OCI-M1 (cell line): ENCODE results near the gene P3H3.

Experiments used
- DNase-seq: peaks from one replicate; lab custom pipeline; 2025; lab: John Stamatoyannopoulos, UW

Gene P3H3

DNA sequence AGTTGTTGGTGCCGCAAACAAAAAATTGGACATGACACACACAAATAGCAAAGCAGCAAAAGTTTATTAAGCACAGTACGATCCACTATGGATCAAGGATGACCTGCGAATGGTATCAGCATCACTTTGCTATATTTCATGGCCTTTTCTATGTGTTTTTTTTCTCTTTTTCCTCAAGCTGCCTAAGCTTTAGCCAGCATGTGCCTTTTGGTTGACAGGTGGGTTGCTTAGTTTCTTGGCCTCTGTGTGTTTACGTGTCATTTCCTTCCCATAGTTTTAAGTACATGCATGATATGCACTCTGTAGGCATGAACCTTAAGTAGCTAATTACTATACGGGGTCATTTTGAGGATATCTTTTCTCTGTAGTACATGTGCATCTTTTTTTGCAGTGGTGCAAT lies 29.1 kb upstream of the P3H3 start:
- DNase-seq: no peak

DNA sequence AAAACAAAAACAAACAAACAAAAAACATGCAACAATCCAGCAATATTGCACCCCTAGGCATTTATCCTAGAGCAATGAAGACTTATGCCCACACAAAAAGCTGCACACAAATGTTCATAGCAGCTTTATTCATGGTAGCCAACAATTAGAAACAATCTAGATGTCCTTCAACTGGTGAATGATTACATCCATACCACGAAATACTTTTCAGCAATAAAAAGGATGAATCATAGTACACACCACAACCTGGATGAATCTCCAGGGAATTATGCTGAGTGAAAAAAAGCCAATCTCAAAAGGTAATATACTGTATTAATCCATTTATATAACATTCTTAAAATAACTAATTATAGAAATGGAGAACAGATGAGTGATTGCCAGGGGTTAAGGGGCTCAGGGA lies 21.0 kb upstream of the P3H3 start:
- no peak for DNase-seq

DNA sequence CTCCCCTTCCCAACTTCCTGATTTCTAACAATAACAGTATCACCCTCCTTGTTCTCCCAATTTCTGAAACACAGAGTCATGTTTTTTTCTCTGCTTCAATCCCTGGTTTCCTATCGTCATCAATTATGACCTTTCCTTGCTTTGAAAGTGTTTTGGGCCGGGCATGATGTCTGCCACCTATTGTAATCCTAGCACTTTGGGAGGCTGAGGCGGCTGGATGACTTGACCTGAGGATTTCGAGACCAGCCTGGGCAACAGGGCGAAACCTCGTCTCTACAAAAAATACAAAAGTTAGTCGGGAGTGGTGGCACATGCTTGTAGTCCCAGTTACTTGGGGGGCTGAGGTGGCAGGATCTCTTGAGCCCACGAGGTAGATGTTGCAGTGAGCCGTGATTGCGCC lies 19.2 kb upstream of the P3H3 start:
- no peak for DNase-seq

DNA sequence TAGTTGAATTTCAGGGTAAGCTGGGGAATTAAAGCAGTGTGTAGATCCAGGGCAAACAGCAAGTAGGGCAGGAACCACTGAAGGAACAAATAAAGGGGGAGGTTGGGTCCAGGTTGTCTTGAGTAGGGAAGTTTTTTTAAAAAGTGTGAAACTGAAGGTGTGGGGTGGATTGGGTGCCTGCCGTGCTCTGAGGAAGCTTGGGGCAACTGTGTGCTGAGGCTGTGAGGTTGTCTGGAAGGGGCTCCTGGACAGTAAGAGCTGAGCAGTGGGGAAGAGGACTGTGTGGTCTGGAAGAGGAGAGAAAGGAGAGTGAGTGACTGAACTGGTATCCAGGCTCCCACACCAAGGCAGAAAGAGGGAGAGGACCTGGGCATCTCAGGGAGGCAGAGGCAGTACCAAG lies 17.4 kb upstream of the P3H3 start:
- no peak for DNase-seq

DNA sequence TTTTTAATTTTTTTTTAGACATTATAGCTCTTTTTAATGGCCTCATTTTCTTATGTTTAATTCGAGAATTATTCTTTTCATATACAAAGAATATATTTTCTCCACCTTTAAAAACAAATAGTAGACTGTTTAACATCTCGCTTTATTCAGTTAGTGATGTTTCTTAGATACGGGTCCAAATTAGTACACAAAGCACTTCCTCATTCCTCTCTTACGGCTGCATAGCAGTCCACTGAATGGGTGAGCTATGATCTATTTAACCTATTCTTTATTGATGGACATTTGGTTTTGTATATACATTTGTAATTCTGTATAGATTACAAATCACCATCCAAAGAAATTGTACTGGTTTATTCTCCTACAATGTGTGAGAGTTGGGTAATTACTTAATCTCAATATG lies 14.8 kb upstream of the P3H3 start:
- no peak for DNase-seq

DNA sequence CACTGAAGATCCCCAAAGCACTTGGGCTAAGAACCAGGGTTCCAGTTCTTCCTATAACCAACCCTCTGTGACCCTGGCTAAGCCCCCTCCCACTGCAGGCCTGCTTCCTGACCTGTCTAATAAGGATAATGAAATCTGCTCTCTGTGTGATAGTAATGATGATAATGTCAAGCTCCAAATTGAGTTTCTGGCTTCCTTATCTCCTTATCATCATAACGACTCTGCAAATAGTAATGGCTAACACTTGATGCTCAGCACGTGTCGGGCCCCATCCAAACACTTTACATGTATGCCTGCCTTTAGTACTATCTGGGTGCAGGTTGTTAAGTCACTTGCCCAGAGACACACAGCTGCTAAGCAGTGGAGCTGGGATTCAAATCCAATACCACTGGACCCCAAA lies 11.6 kb upstream of the P3H3 start:
- no peak for DNase-seq

DNA sequence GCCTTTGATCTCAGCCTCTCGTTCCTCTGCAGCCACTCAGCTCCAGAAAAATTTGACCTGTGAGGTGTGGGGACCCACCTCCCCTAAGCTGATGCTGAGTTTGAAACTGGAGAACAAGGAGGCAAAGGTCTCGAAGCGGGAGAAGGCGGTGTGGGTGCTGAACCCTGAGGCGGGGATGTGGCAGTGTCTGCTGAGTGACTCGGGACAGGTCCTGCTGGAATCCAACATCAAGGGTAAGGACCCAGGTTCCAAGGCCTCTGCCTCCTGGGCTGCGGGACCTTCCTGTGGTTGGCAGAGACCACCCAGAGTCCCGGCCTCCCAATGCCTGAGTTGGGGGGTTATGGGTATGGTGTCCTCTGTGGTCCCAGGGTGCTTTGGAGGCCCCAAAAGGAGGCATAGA lies 11.1 kb upstream of the P3H3 start:
- DNase-seq: no peak

DNA sequence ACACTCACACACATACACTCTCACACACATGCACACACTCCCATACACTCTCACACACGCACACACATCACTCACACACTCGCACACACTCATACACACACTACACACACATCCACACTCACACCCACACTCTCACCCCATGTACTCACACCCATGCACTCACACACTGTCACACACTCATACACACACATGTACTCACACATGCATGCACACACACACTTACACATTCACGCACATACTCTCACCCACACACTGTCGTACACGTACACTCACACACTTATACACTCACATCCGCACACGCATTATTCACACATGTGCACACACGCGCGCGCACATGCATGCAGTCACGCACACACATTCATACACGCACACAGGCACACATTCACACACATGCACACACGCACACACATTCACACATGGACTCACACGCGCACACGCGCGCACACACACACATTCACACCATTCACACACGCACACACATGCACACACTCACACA lies 10.5 kb upstream of the P3H3 start:
- DNase-seq: no peak

DNA sequence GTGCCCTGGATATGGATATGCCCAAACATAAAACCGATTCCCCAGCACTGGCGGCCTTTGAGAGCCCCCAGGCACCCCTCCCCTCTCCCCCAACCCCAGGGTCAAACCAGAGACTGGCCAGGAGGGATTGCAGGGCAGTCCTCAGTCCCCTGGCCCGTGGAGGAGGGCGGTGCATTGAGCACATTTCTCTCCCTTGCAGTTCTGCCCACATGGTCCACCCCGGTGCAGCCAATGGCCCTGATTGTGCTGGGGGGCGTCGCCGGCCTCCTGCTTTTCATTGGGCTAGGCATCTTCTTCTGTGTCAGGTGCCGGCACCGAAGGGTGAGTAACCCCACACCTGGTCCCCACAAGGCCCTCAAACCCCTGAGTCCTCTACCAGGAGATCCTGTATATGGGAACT lies 10.0 kb upstream of the P3H3 start:
- no peak for DNase-seq

DNA sequence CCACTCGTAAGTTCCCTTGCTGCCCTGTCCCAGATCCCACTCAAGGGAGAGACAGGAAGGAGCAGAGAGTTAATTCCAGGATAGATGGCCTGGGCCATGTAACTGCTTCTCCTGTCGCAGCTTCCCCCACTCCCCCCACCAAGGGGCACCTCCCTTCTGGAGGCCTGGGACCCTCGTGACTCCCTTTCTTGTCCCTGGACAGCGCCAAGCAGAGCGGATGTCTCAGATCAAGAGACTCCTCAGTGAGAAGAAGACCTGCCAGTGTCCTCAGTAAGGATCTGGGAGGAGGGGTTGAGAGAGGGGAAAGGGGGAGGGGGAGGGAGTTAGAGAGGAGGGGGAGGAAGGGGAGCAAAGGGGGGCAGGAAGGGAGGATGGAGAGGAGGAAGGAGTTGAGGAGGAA lies 9.6 kb upstream of the P3H3 start:
- no peak for DNase-seq

DNA sequence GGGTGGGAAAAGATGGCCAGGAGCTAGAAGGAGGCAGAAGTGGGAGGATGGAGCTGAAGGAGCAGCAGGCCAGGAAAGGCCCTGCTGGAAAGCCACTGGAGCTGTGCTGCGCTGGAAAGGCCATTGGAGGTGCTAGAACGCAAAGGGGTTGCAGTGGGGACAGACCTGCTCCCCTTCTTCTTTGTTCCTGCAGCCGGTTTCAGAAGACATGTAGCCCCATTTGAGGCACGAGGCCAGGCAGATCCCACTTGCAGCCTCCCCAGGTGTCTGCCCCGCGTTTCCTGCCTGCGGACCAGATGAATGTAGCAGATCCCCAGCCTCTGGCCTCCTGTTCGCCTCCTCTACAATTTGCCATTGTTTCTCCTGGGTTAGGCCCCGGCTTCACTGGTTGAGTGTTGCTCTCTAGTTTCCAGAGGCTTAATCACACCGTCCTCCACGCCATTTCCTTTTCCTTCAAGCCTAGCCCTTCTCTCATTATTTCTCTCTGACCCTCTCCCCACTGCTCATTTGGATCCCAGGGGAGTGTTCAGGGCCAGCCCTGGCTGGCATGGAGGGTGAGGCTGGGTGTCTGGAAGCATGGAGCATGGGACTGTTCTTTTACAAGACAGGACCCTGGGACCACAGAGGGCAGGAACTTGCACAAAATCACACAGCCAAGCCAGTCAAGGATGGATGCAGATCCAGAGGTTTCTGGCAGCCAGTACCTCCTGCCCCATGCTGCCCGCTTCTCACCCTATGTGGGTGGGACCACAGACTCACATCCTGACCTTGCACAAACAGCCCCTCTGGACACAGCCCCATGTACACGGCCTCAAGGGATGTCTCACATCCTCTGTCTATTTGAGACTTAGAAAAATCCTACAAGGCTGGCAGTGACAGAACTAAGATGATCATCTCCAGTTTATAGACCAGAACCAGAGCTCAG lies 8.8 kb upstream of the P3H3 start:
- no peak for DNase-seq

DNA sequence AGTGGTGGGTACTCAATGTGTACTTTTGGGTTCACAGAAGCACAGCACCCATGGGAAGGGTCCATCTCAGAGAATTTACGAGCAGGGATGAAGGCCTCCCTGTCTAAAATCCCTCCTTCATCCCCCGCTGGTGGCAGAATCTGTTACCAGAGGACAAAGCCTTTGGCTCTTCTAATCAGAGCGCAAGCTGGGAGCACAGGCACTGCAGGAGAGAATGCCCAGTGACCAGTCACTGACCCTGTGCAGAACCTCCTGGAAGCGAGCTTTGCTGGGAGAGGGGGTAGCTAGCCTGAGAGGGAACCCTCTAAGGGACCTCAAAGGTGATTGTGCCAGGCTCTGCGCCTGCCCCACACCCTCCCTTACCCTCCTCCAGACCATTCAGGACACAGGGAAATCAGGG lies 8.0 kb upstream of the P3H3 start:
- DNase-seq: no peak

DNA sequence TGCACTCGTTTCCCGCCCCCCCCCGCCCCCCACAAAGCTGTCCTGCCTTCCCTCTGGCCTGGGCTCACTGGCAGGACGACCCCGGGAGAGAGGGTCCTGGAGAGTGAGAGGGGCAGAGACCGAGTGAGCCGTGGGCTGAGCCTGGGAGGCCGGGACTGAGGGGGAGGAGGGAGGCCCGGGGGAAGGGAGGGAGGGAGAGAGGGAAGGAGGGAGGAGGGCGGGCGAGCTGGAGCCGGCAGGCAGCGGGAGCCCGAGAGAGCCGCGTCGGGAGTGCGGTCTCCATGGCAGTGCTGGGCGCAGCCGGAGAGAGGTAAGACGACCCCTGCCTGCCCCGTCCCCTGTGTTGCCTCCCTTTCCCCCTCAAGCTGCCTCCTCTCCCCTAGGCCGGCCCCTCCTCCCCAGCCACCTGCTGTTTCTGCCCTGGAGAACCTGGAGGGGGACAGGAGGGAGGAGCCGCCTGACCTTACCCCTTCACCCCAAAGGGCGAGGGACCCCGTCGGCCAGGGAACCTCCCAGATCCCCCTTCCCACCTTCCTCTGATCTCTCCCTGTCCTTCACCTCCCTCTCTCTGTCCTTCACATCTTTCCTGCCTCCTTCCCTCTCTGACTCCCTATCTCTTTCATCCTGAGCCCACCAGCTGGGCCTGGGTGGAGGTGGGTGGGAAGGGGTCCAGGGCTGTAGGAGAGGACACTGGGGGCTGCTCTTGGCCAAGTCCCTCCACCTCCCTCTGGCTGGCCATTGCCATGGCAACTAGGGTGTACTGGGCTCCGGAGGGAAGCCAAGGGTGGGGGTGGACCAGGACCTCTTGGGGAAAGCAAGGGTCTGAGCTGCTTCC lies 6.4 kb upstream of the P3H3 start, which contains the start of gene GPR162:
Gene GPR162 (plus strand): TSS at position 231 of the 835 bp plus-strand sequence. CDS start 2,078 bp downstream, outside the sequence.
- peak; percentile 71 for DNase-seq

DNA sequence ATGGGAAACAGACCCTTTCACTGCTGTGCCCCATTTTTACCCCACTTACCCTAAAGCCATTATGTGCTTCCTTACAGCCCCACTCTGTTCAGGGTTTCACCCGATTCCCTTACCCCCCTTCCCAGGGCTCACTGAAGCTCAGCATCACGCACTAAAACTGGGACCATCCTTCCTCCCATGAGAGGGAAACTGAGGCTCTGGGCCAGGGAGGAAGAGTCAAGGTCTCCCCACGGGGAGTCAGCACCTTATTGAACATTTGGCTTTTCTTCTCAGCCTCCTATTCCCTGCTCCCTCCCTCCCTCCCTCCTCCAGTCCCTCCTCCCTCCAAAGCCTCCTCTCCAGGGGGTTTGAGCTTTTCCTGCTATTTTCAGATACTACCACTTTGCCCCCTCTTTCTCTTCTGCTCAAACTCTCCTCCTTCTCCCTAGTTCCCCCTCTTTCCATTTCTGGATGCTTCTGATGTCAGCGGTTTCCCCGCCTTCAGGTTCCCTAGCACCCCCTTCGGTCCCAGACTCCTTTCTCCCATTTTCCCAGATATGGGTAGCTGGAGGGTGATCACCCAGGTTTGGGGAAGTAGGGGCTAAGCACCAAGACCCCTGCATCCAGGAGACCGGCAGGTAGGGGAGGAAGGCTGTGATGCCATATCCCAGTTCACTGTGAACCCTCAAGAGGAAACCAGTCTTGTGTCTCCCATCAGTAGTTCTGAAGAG lies 5.6 kb upstream of the P3H3 start:
- no peak for DNase-seq

DNA sequence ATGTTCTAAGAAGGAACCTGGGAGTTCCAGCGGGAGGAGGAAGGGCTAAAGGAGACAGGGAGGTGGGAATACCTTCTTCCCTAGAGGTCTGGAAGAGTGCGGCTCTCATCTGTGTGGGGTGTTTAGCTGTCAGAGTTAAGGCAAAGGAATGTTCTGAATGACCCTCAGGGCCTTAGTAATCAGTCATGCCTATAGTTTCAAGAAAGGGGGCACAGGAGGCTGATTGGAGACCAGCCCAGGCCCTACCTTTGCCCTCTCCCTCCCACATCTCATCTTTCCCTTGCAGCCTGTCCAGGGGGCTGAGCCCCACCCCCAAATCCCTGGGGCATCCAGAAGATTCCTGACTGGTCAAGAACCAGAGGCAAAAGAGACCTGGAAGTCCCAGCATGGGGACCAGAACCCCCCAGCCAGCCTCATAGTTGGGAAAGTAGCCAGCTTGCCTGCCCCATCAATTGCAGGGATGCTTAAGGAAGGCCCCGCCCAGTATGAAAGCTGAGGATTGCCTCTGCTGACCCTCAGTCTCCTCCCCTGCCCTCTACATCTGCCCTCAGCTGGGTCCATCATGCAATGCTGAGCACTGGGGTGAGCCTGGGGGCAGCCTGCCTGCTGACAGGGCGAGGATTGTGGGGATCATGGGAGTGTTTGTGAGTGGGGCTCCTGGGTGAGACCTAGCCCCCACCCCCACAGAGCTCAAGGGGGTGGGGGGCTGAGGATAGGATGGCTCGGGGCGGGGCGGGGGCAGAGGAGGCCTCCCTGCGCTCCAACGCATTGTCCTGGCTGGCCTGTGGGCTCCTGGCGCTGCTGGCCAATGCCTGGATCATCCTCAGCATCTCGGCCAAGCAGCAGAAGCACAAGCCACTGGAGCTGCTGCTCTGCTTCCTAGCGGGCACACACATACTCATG lies 4.8 kb upstream of the P3H3 start:
- no peak for DNase-seq

DNA sequence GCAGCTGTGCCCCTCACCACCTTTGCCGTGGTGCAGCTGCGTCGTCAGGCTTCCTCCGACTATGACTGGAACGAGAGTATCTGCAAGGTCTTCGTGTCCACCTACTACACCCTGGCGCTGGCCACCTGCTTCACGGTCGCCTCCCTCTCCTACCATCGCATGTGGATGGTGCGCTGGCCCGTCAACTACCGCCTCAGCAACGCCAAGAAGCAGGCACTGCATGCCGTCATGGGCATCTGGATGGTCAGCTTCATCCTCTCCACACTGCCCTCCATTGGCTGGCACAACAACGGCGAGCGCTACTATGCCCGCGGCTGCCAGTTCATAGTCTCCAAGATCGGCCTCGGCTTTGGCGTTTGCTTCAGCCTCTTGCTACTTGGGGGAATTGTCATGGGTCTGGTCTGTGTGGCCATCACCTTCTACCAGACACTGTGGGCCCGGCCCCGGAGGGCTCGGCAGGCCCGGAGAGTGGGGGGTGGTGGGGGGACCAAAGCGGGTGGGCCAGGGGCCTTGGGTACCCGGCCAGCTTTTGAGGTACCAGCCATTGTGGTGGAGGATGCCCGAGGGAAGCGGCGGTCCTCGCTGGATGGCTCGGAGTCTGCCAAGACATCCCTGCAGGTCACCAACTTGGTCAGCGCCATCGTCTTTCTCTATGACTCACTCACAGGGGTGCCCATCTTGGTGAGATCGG lies 4.0 kb upstream of the P3H3 start:
- no peak for DNase-seq

DNA sequence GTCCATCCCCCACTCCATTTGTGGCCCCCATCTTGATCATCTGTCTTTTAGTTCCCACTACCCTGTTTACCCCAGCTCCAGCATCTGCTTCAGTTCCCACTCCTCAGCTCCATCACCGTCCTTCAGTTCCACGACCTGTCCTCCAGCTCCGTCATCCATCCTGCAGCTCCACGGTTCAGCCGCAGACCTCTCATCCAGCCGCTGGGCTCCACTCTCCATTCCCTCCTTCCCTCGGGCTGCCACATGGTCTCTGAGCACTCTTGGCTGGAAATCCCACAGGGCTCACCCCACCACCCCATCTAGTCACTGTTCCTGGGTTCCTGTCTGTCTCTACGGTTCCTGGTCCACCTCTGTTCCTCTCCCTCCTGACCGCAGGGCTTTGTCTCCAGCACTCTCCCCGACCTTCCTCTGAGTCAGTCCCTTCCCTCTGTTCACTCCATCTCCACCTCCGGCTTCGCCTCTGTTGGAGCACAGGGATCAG lies 3.3 kb upstream of the P3H3 start:
- DNase-seq: no peak

DNA sequence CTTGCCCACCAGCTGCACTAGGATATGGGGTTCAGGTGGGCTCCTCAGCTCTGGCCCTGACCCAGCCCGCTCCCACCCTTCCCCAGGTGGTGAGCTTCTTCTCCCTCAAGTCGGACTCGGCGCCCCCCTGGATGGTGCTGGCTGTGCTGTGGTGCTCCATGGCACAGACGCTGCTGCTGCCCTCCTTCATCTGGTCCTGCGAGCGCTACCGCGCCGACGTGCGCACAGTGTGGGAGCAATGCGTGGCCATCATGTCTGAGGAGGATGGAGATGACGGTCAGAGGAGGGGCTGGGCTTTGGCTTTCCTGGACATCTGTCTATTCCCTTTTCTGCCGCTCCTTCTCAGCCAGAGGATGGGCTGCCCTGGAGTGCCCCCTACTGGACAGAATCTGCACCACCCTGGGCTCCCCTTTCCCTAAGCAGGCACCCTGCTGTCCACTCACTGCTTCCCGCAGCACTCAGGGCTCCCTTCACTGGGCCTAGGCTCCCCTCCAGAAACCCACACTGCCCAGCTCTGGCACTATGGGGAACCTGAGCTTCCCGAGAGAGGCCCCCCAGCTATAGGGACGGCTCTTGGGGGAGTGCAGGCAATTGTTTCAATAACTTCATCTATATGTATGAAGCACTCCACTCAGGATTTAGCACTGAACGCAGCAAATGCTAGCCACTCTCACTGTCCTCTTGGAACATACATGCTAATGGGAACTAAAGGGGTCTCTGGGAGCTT lies 2.6 kb upstream of the P3H3 start:
- DNase-seq: peak; percentile 92

DNA sequence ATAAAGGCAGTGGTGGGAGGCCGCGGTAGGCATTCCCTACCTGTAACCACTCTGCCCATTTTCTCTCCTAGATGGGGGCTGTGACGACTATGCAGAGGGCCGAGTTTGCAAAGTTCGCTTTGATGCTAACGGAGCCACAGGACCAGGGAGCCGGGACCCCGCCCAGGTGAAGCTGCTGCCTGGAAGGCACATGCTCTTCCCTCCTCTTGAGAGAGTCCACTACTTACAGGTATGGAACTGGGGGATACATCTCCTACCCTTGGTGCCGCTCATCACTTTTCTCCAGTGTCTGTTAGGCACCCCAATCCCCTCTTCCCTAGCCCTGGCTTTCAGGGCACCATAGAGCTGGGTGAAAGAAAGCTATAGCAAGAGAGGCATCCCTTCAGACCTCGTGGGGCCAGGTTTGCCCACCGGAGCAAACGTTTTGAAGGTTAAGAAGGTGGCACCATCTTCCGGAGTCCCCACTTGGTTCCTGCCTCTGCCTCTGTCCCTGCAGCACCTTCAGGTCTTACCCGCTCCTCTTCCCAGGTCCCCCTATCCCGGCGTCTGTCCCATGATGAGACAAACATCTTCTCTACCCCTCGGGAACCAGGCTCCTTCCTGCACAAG lies 2.0 kb upstream of the P3H3 start:
- no peak for DNase-seq
